Colonic mucosa (tissue), 4 donors: ENCODE results near the gene ABLIM1. TPM values are rescaled to one million over a fixed set of nuclear protein-coding genes. Genes with fewer than 3 reads are reported as not detected.
A peak's percentile ranks its signal among the peaks of the same experiment; 100 is the strongest.

Source experiments
- DNase-seq: peaks from one replicate; pipeline ENCODE4 v3.0.0-alpha.2; 2020
- H3K27ac ChIP-seq: fragments of 200-600 bp; one replicate; pipeline ENCODE4 v1.8.0; 2021
- H3K27me3 ChIP-seq: fragments of 200-600 bp; one replicate; pipeline ENCODE4 v1.8.0; 2021
- H3K36me3 ChIP-seq: fragments of 200-600 bp; one replicate; pipeline ENCODE4 v1.8.0; 2021
- H3K4me1 ChIP-seq: fragments of 200-600 bp; one replicate; pipeline ENCODE4 v1.8.0; 2021; ENCODE audit warnings: mild to moderate bottlenecking
- H3K4me3 ChIP-seq: fragments of 200-600 bp; one replicate; pipeline ENCODE4 v1.8.0; 2021
- H3K9ac ChIP-seq, 2 donors: one replicate each; pipeline ENCODE4 v1.7.0; 2013; ENCODE audit warnings: control low read depth in 2 of 2, low read depth in 2 of 2, low read length in 2 of 2
- H3K9me3 ChIP-seq: fragments of 200-600 bp; one replicate; pipeline ENCODE4 v1.8.0; 2021
- intact Hi-C: fragments of 100-400 bp; cut with DNase I; formaldehyde crosslinking; loops from one replicate; pipeline ENCODE4 v1.14.1; 2022
- total RNA-seq, 2 donors: library from RNA; stranded (reverse); fragmentation: NEBNext Ultra II Directional in 1 of 2; extraction: Animal tissue kit (Norgen Biotek cat#: 25700) in 1 of 2; gene quantifications; one replicate each; pipeline ENCODE4 v1.2.1, GENCODE V29; 2021
- TF ChIP-seq, protein P1 (sequence below): fragments of 200-600 bp; IDR thresholded peaks from one replicate; pipeline ENCODE4 v1.8.0; 2022; ENCODE audit warnings: antibody characterized with exemption, mild to moderate bottlenecking
- donor health status: healthy.
- donor health status: DM: no; HTN: no; CAD: no.
- donor health status: DM: no; HTN: no; CAD: no.

The ABLIM1 gene
- total RNA-seq, 2 donors from 2014 or later, result 118 to 131 TPM

DNA sequence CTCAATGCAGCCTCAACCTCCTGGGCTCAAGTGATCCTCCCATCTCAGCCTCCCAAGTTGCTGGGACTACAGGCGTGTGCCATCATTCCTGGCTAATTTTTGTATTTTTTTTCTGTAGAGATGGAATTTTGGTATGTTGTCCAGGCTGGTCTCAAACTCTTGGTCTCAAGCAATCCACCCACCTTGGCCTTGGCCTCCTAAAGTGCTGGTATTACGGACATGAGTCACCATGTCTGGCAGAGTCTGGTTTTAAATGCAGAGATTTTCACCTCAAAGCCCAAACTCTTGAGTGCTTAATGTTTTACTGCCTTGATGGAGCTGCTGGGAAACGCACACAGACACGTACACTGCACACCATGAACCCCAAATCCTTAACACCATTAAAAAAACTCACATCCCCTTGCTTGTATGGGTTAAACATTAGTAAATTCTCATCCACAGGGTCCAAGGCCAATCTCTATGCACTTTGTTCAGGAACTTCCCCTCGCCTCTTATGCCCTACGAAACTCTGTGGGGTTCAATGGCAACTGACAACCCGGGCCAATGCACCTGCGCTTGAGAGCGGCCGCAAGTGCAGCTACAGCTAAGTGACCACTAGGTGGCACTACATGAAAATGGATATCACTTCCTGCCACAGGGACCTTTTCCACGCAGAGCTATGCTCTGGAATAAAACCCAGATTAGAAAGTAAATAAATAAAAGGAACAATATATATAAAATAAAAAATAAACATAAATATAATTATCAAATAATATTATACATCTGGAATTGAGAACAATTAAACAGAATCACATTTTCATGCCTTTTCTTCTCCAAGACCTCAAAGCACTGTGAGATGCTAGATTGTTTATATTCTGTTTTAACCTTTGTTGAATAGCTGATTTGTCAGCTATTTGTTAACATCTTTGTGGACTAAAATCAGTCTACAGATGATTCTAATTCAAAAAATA, 186.8 kb downstream of the ABLIM1 start:
- DNase-seq, result peak; percentile 71
- peak overlapping the region; percentile 16 for H3K27ac ChIP-seq
- H3K27me3 ChIP-seq, result no peaks in the 10 kb centered on the region
- H3K9me3 ChIP-seq, result no peaks in the 10 kb centered on the region
- TF ChIP-seq, protein P1, sequence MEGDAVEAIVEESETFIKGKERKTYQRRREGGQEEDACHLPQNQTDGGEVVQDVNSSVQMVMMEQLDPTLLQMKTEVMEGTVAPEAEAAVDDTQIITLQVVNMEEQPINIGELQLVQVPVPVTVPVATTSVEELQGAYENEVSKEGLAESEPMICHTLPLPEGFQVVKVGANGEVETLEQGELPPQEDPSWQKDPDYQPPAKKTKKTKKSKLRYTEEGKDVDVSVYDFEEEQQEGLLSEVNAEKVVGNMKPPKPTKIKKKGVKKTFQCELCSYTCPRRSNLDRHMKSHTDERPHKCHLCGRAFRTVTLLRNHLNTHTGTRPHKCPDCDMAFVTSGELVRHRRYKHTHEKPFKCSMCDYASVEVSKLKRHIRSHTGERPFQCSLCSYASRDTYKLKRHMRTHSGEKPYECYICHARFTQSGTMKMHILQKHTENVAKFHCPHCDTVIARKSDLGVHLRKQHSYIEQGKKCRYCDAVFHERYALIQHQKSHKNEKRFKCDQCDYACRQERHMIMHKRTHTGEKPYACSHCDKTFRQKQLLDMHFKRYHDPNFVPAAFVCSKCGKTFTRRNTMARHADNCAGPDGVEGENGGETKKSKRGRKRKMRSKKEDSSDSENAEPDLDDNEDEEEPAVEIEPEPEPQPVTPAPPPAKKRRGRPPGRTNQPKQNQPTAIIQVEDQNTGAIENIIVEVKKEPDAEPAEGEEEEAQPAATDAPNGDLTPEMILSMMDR, result peak; percentile 87
- H3K4me1 ChIP-seq, result no peaks in the 10 kb centered on the region
- H3K9ac ChIP-seq, result no peak overlapping the region
- intact Hi-C loops, result loop anchor here (10.0 kb wide), 2 partner anchors 234 to 314 kb away; no protein-coding TSS in a partner anchor
- no peaks in the 10 kb centered on the region for H3K36me3 ChIP-seq
- no peak overlapping the region for H3K4me3 ChIP-seq

DNA sequence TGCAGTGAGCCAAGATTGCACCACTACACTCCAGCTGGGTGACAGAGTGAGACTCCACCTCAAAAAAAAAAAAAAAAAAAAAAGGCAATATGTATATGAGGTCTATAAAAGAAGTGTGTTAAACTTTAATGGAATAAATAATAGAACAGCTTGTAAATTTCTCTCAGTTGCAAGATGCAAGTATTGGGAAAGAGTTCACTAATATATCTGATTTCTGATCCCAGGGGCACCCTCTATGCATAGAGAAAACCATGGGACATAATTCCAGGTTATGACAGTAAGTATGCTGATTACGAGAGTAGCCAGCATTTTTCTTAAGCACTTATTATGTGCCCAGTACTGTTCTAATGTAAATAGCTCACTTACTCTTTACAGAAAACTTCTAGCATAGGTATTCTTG, 187.7 kb downstream of the ABLIM1 start:
- Histone ChIP-seq H3K4me3 (no peak overlapping the region), H3K9ac (no peak overlapping the region), H3K4me1 (no peaks in the 10 kb centered on the region), H3K27ac (no peak overlapping the region), H3K9me3 (no peaks in the 10 kb centered on the region), H3K36me3 (no peaks in the 10 kb centered on the region), H3K27me3 (no peaks in the 10 kb centered on the region)
- TF ChIP-seq, protein P1, result no peak
- no peak for DNase-seq
- intact Hi-C loops, result loop anchor here (10.0 kb wide), 2 partner anchors 234 to 314 kb away; no protein-coding TSS in a partner anchor

DNA sequence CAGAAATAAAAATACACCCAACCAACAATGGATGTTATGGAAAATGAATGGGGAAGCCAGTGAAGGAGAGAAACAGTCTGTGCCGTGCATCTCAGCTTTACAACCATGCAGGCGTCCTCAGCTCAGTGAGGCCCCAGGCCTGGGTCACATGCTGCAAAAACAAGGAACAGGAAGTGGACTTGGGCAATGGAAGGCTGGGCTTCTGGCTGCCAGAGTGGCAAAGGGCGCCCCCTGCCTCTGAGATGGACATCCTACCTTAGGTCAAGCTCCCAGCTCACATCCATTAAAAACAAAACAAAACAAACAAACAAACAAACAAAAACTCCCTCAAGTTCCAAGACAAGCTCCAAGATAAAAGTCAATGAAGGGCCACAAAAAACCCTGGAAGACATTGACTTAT, 199.1 kb downstream of the ABLIM1 start:
- Histone ChIP-seq H3K27me3 (no peaks in the 10 kb centered on the region), H3K9ac (no peak overlapping the region), H3K36me3 (no peaks in the 10 kb centered on the region), H3K4me1 (no peaks in the 10 kb centered on the region), H3K27ac (no peak overlapping the region), H3K9me3 (no peaks in the 10 kb centered on the region), H3K4me3 (no peak overlapping the region)
- TF ChIP-seq, protein P1, result peak; percentile 38
- peak; percentile 64 for DNase-seq
- intact Hi-C loops, result loop anchor here (5.0 kb wide), 1 partner anchor 157 kb away; no protein-coding TSS in a partner anchor

DNA sequence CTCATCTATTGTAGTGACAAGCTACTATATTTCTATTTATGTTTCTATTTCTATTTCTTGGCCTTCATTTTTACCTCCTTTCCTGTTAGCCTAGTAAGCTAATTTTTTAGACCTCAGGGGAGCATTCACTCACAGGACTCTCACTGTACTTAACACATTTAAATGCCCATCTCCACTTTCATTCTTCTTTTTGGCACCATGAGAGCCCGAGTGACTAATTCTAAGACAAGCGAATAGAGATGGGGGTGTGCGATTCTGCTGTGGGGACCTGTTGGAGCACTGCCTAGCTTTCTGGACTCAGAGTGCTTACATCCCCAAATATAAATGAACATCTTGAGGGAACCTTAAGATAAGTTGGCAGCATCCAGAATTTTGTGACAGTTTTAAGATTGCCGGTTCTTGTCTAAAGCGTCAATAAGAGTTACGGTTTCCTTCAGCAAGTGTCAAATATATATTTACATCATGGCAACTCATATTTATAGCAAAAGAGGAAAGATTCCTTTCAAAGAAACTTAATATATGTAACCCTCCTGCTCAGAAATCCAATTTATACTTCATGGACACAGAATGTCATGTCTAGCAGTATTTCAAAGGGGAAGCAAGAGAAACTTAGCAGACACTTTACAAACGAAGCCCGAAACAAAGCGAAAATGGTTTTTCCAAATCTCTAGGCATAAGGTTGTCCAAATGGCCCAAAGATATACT, 199.7 kb downstream of the ABLIM1 start:
- Histone ChIP-seq H3K27me3 (no peaks in the 10 kb centered on the region), H3K36me3 (no peaks in the 10 kb centered on the region), H3K4me1 (no peaks in the 10 kb centered on the region), H3K4me3 (no peak overlapping the region), H3K9ac (no peak overlapping the region), H3K27ac (no peak overlapping the region), H3K9me3 (no peaks in the 10 kb centered on the region)
- intact Hi-C loops, result loop anchor here (5.0 kb wide), 1 partner anchor 156 kb away; no protein-coding TSS in a partner anchor
- no peak for DNase-seq
- TF ChIP-seq, protein P1, result no peak

DNA sequence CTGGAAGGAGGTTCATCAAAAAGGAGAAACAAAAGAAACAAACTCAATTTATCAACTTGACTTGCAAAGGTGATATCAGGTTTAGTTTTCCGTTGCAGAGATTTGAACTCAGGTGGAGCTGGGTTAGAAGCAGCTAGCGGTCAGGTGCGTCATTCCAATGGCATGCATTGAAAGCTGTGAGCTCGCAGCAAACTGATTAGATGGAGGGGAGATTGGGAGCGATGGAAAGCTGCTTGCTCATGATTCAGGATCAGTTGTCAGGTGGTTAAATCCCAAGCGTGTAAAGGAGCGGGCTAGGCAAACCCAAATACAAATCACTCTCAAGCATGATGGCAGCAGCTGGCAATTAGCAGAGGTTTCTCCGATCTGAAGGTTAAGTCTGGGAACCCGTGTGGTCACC, 204.5 kb downstream of the ABLIM1 start:
- intact Hi-C loops, result no loop called here
- TF ChIP-seq, protein P1, result no peak

More for the DNA sequence above, 204.5 kb downstream of the ABLIM1 start:
- Histone ChIP-seq H3K9me3 (no peaks in the 10 kb centered on the region), H3K27ac (no peak overlapping the region), H3K9ac (no peak overlapping the region), H3K36me3 (no peaks in the 10 kb centered on the region), H3K27me3 (no peaks in the 10 kb centered on the region), H3K4me1 (no peaks in the 10 kb centered on the region), H3K4me3 (no peak overlapping the region)
- DNase-seq, result no peak
